Non-pigmented ciliary epithelial cell (primary cell): ENCODE data around the gene CA14.
"Not testable (repeated sequence)": the region's sequence is repeated elsewhere in the genome, so short reads cannot be mapped to it uniquely, and the experiment has no call there.

ENCODE experiments used
- DNase-seq: peaks from one replicate; pipeline ENCODE4 v3.0.0-alpha.2; 2010; ENCODE audit warnings: low read depth

CA14 gene

GRCh38 chr1:150257624-150258585 is at the start of gene CA14:
TSS of gene CA14 (plus strand) at chr1:150257774. CDS start at chr1:150258129, 355 bp downstream.
- no peak for DNase-seq

GRCh38 chr1:150208460-150208859 is 49.1 kb upstream of the CA14 start:
- DNase-seq = not testable (repeated sequence)

DNA sequence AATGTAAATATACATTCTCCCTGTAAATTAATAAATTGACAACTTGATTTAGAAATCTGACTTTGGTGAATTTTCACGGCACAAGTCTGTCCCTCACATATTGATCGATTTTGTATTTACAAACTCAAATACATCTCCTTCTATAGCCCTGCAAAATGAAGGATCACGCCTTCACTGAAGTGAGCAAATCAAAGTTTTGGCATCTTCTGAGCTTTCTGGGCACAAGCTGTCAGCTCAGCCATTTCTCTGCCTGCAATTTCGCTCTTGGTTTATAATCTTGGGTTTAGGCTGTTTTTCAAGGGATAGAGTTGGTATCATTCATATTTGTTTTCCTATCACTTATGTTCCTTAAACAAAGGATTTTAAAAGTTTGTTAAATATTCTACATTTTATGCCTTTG is 47.5 kb upstream of the CA14 start:
- no peak for DNase-seq

GRCh38 chr1:150210706-150211105 is 46.9 kb upstream of the CA14 start:
- DNase-seq = no peak

DNA sequence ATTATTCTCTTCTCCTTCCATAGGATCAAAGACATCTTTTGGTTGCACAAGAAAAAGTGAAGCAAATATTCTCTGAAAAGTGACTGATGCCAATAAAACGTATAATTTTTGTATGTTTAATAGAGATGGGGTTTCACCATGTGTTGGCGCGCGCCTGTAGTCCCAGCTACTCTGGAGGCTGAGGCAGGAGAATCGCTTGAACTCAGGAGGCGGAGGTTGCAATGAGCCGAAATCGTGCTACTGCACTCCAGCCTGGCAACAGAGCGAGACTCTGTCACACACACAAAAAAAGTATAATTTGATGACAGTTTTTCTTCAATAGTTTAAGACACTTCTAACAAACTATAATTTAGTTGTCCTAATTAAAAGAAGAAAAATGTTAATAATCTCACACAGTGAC is 45.5 kb upstream of the CA14 start:
- DNase-seq = no peak

DNA sequence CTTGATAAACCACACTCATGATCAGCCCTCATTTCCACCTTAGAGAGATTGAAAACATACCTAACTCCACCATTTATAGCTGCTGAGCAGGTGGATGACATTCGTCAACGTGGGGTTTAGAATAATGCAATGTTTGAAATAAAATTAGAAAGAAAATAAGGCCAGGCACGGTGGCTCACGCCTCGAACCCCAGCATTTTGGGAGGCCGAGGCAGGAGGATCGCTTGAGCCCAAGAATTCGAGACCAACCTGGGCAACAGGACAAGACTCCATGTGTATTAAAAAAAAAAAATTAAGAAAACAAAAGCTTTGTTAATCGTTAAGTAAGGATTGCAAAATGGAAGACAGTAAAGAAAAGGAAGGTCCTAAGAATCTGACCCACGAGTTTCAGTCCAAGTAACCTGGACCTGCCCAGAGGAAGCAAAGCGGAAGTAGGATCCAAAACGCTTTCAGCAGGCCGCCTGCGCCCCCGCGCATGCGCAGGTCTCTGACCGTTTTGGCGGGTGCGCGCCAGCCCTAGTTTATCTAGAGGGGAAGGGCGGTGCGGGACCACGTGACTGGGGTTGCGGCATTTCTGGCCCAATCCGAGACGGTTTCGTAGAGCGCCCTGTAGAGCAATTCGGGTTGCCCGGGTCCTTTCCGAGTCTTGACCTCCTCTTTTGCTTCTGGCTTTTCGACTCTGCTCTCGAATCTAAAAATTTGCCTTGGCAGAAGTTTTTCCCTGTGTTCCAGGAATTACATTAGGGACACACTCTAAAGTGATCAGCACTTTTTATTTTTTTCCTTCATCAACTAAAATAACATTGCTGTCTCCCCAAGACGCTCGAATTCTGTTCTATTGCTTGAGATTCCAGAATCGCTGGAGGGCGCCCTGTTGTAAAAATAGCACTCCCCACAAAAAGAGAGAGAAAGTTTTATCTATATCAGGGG is 44.1 kb upstream of the CA14 start:
- no peak for DNase-seq

GRCh38 chr1:150214099-150214756 is 43.3 kb upstream of the CA14 start:
- DNase-seq = not testable (repeated sequence)

DNA sequence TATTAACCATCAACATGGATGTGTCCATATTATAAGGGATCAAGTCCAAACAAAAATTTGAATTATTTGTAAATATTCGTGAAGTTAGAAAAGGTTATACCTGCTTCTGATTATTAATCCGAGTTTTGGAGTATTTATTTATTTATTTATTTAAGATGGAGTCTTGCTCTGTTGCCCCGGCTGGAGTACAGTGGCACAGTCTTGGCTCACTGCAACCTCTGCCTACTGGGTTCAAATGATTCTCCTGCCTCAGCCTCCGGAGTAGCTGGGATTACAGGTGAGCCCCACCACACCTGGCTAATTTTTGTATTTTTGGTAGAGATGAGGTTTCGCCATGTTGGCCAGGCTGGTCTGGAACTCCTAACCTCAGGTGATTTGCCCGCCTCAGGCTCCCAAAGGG is 41.7 kb upstream of the CA14 start:
- not testable (repeated sequence) for DNase-seq

- no peak for DNase-seq
These were observed 36.0 kb upstream of the CA14 start for GRCh38 chr1:150221552-150221951.

DNA sequence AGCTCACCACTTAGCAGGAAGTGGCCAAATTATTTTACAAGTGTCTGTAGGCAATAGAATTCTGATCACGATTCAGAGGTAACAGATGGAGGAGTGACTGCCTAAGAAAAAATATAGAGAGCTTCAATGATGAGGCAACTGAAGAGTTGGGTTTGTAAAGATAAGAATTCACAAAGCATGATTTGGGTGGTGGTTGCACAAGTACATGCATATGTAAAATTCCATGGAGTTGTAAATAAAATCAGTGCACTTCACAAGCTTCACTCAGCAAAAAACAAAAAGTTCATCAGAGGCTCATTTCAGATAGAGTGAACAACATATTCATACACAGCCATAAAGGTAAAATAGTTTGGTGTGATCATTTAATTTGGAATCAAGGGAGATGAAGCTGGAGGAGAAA is 32.6 kb upstream of the CA14 start:
- no peak for DNase-seq

DNA sequence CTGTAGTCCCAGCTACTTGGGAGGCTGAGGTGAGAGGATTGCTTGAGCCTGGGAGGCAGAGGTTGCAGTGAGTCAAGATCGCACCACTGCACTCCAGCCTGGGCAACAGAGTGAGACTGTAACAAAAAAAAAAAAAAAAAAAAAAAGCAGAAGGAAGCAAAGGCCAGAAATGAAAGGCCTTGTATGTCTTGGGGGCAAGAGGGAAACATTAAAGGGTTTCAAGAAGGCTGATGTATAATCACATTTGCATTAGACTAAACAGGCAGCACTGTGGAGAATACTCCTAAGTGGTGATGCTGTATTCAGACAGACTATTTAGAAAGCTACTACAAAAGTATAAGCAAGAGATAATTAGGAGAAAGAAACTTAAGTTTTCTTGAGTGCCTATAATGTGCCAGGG is 32.0 kb upstream of the CA14 start:
- DNase-seq = no peak

DNA sequence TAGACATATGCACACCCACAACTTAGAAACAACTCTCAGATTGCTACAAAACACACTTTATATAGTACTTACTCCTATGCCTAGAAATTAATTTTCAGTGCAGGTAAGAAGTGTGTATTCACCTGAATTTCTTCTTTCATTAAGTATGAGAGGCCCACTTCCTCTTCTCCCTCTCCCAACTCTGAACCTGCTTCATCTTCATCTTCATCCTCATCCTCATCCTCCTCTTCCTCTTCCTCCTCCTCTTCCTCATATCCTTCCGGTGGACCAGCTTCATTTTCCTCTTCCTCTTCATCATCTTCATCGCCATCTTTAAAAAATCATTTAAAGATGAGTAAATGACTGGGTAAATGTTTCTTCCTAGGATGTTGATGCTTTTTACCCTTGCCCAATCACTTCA is 31.1 kb upstream of the CA14 start:
- no peak for DNase-seq

GRCh38 chr1:150227228-150227627 is 30.3 kb upstream of the CA14 start:
- no peak for DNase-seq

GRCh38 chr1:150228246-150228645 is 29.3 kb upstream of the CA14 start:
- DNase-seq = not testable (repeated sequence)

GRCh38 chr1:150232921-150233320 is 24.7 kb upstream of the CA14 start:
- DNase-seq = not testable (repeated sequence)

GRCh38 chr1:150233359-150234308 is 23.9 kb upstream of the CA14 start:
- no peak for DNase-seq

- no peak for DNase-seq
These were observed 23.3 kb upstream of the CA14 start for GRCh38 chr1:150234309-150234565.

GRCh38 chr1:150234566-150235293 is 22.8 kb upstream of the CA14 start:
- no peak for DNase-seq

DNA sequence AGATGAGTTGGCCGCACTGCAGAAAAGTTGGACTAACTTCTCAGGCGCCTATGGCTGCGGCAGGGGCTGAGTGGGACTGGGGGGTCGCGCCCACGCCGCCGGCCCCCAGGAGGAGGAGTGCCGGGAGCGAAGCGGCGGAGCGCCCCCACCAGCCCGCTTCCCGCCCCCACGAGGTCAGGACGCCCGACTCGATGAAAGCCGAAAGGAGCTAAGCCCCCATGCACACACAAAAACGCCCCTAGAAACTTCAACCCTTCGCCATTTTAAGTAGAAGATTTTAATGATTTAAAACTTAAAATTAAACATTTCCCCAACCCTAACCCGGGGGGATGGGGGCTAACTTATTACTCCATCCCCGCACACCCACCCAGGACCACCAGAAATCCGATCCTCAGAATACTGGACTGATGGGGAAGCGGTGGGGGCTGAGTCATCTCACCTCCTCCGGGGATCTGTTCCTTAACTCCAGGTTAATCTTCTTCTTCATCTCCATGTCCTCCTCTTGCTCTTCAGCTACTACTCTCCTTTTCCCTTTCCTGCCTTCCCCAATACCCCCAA is 22.2 kb upstream of the CA14 start:
- no peak for DNase-seq
